NOMO-1 treated with DMSO at 0.1 percent for 48 hours (cell line): ENCODE measurements around the gene SGIP1.
"Not testable (repeated sequence)": the region's sequence is repeated elsewhere in the genome, so short reads cannot be mapped to it uniquely, and the experiment has no call there.

Experiments
- DNase-seq: peaks from one replicate; lab custom pipeline; 2025; ENCODE audit not compliant: unreplicated experiment; lab: John Stamatoyannopoulos, UW

The SGIP1 gene

GRCh38 chr1:66795839-66796238, 261.9 kb downstream of the SGIP1 start:
- not testable (repeated sequence) for DNase-seq
